ENCODE results near the gene HOXD8.

HOXD8 gene

GRCh38 chr2:176091329-176092258 lies 37.9 kb upstream of the HOXD8 start:
- no peak for DNase-seq

DNA sequence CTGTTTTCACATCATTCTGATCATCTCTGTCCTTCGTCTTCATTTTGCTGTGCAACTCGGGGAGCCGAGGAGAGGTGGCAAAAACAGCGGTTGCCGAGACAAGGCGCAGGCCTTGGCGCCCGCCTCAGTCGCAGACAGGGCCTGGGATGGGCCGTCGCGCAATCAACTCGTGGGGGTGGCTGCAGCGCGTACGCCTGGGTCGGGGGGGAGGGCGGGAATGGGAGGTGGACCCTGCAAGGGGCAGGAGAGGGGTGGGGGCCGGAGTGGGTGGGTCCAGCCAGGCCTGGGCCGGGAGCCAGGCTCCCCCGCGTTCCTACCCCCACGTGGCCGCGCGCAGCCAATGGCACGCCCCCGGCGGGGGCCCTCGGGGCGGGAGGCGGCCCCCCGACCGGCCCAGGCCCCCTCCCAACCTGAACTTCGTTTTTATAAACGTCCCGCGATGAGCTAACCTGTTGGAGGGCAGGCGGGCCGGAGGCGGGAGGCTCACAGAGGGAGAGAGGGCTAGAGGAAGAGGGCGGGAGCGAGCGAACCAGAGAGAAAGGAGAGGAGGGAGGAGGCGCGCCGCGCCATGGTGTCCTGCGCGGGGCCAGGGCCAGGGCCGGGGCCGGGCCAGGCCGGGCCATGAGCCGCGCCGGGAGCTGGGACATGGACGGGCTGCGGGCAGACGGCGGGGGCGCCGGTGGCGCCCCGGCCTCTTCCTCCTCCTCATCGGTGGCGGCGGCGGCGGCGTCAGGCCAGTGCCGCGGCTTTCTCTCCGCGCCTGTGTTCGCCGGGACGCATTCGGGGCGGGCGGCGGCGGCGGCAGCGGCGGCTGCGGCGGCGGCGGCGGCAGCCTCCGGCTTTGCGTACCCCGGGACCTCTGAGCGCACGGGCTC lies 37.0 kb upstream of the HOXD8 start, which contains the start of gene HOXD13:
Gene HOXD13 (plus strand): TSS at position 452 of the 875 bp plus-strand sequence. CDS start 170 bp downstream, at position 622.
- DNase-seq = no peak

DNA sequence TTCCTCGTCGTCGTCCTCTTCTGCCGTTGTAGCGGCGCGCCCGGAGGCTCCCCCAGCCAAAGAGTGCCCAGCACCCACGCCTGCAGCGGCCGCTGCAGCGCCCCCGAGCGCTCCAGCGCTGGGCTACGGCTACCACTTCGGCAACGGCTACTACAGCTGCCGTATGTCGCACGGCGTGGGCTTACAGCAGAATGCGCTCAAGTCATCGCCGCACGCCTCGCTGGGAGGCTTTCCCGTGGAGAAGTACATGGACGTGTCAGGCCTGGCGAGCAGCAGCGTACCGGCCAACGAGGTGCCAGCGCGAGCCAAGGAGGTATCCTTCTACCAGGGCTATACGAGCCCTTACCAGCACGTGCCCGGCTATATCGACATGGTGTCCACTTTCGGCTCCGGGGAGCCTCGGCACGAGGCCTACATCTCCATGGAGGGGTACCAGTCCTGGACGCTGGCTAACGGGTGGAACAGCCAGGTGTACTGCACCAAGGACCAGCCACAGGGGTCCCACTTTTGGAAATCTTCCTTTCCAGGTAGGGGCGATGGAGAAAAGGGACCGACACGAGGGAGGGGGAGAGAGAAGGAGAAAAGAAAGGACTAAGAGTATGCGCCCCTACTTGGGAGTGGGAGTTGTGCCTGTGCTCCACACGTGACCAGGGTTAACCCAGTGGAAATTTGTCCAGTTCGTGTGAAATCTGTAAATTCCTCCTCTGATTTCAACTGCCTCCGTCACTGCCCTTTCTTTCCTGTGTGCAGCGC lies 36.2 kb upstream of the HOXD8 start:
- DNase-seq = no peak

DNA sequence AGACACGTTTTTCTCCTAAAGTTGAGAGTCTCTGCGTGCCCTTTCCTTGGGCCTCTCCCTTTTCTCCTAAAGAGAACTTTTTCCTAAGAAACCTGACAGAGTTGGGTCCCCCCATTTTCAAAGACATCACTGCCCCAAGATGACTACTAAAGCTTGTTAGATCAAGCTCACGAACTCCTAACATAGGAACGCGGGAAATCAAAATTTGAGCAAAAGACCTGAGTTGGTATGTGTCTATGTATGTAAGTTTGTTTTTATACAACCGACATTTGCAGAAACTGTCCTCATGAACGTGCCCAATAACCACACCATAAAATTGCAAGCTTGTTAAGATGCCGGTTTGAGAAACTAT lies 35.6 kb upstream of the HOXD8 start:
- no peak for DNase-seq

DNA sequence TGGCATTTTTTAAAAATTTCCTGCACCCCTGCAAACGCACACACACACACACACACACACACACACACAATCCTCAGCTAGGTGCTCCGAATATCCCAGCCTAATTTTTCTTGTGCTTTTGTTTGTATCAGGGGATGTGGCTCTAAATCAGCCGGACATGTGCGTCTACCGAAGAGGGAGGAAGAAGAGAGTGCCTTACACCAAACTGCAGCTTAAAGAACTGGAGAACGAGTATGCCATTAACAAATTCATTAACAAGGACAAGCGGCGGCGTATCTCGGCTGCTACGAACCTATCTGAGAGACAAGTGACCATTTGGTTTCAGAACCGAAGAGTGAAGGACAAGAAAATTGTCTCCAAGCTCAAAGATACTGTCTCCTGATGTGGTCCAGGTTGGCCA lies 35.2 kb upstream of the HOXD8 start:
- no peak for DNase-seq

- no peak for DNase-seq
Measured at GRCh38 chr2:176095421-176095820, 34.1 kb upstream of the HOXD8 start.

DNA sequence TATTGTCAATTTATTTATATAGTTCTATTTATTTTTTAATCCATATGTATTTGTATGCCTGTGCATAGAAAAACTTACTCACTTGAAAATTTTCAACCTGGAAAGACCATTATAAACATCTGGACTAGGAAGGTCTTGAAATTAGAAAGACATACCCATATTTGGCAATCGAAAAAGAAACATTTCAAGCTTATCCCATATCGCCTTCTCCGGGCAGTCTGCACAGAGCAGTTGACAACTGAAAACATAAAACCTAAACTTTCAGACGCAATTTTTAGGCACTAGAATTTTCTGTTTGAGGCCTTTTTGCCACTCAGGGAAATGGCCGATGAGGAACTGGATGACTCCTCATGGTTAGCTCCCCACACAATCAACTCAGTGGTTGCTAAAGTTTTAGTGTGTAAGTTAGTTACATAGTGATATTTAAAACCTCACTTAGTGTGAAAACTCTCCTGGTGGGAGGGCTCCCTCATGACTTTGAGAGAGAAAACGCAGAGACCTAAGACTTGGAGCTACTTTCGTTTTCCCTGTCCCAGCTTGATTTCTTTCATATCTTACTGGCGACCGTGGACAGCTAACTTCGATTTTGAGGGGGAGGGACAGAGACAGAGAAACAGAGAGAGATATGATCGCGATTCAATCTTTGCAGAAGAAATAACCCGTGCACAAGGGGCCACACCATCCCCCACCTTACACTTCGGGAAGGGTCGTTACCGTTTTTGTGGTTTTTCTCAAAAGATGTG lies 33.1 kb upstream of the HOXD8 start:
- DNase-seq = no peak

GRCh38 chr2:176096986-176097819 lies 32.3 kb upstream of the HOXD8 start:
- peak; percentile 19 for DNase-seq

GRCh38 chr2:176097820-176098365 lies 31.6 kb upstream of the HOXD8 start:
- no peak for DNase-seq

DNA sequence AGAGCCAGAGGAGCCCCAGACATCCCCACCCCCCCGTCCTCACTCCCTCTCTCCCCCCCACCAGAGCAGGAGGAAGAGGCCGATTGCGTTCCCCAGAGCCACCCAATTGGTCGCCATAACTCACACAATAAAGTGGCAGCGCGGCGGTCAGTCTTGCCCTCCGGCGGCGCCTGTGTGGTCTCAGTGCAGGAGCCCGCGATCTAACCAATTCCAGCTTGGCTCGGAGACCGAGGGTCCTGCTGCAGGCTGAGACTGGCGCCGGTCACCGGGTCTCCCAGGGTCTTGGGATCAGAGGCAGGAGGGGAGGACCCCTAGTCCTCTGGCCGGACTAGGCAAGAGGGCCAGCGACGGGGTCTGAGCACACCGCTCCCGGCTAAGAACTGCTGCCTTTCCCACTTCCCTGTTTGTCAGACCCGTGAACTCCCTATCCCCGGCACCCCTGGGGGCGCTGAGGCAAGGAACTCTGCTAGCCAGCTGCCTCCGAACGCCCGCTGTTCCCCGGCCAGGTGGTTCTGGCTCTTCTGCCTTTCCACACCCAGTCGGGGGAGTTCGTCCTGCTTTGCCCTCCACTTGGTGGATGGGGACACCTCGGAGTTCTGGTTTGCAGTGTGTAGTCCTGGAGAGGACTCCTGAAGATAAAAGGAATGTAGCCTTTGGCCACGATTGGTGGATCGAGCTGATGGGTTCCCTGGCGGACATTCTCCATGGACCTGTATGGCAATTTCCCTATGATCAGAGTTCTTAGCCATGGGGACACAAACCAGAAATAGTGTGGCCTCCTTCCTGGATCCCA lies 30.9 kb upstream of the HOXD8 start:
- no peak for DNase-seq

- DNase-seq = no peak
Measured at GRCh38 chr2:176099159-176099727, 30.3 kb upstream of the HOXD8 start.

GRCh38 chr2:176099728-176100546 lies 29.6 kb upstream of the HOXD8 start, which contains the start of gene HOXD12:
Gene HOXD12, plus strand, starts transcription at chr2:176099795. Its CDS starts 7 bp downstream, at chr2:176099802.
- no peak for DNase-seq

- no peak for DNase-seq
Measured at GRCh38 chr2:176100547-176101140, 28.9 kb upstream of the HOXD8 start.

- no peak for DNase-seq
Measured at GRCh38 chr2:176101216-176101830, 28.2 kb upstream of the HOXD8 start.

GRCh38 chr2:176101842-176102241 lies 27.7 kb upstream of the HOXD8 start:
- DNase-seq = no peak

DNA sequence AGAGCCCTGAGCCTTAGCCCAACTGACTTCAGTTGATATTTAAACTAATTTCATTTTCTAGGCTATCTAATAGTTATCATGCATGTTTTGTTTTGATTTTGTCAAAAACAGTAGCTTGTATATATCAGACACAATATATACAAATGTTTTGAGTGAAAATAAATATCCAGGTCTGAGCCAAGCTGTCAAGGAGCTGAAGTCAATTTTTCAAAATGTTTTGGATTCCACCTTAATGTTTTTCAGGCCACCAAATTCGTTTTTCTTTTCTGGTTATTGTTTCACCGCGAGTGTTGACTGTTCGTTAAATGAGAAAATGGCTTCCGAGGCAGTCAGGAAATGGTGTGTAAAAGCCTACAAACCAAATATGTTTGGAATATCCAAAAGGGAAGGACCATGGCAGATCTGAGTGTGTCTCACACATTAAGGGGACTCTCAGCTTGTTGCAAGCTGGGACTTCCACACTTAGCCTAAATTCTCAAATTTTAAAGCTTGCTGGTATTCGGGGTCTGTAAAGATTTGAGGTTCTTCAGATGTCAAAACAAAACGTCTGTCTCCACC lies 27.1 kb upstream of the HOXD8 start:
- DNase-seq = no peak

DNA sequence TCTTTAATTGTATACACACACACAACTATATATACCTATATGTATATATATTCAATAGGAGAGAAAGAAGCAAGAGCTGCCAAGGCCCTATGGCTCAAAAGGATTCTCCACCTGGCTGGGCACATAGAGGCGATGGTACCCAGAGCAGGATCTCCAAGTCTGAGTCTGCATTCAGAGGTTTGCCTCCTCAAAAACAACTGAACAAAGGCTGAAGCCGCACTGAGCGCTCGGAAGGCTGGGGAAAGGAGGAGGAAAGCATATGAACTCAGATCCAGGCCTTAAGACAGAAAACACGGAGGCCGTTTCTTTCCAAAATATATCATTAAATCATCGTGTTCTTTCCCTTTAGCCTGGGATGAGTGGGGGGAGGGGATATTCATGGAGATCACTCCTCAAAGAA lies 26.3 kb upstream of the HOXD8 start:
- no peak for DNase-seq

Measured in amniotic stem cell (primary cell).